HG02623 (cell line): ENCODE measurements around the gene CNTN1.

ENCODE experiments used
- ATAC-seq: cut with Tn5 transposase; IDR thresholded peaks from one replicate; pipeline ENCODE4 v1.9.1; 2021; ENCODE audit warnings: moderate library complexity; ENCODE audit not compliant: unreplicated experiment

The CNTN1 gene

GRCh38 chr12:40691913-40692764 is at the start of gene CNTN1:
CNTN1 (plus strand) TSS chr12:40692439.
- ATAC-seq, result peak; percentile 60

GRCh38 chr12:40643506-40643905 is 48.7 kb upstream of the CNTN1 start:
- no peak for ATAC-seq

- ATAC-seq, result no peak
Measured at GRCh38 chr12:40643976-40644375, 48.3 kb upstream of the CNTN1 start.

- no peak for ATAC-seq
Measured at GRCh38 chr12:40644708-40645107, 47.5 kb upstream of the CNTN1 start.

- ATAC-seq, result no peak
Measured at GRCh38 chr12:40645361-40645760, 46.9 kb upstream of the CNTN1 start.

GRCh38 chr12:40646456-40646855 is 45.8 kb upstream of the CNTN1 start:
- no peak for ATAC-seq

GRCh38 chr12:40646911-40647310 is 45.3 kb upstream of the CNTN1 start:
- no peak for ATAC-seq

GRCh38 chr12:40647651-40648050 is 44.6 kb upstream of the CNTN1 start:
- ATAC-seq, result no peak

GRCh38 chr12:40648519-40648918 is 43.7 kb upstream of the CNTN1 start:
- ATAC-seq, result no peak

- no peak for ATAC-seq
Measured at GRCh38 chr12:40650038-40650704, 42.1 kb upstream of the CNTN1 start.

GRCh38 chr12:40655451-40655850 is 36.8 kb upstream of the CNTN1 start:
- no peak for ATAC-seq

- ATAC-seq, result no peak
Measured at GRCh38 chr12:40662366-40662765, 29.9 kb upstream of the CNTN1 start.

GRCh38 chr12:40663781-40664180 is 28.5 kb upstream of the CNTN1 start:
- no peak for ATAC-seq

GRCh38 chr12:40668099-40668529 is 24.1 kb upstream of the CNTN1 start:
- no peak for ATAC-seq

GRCh38 chr12:40672741-40673271 is 19.4 kb upstream of the CNTN1 start:
- no peak for ATAC-seq

GRCh38 chr12:40681148-40681547 is 11.1 kb upstream of the CNTN1 start:
- ATAC-seq, result no peak

GRCh38 chr12:40684986-40685385 is 7.3 kb upstream of the CNTN1 start:
- no peak for ATAC-seq

GRCh38 chr12:40688085-40688725 is 4.0 kb upstream of the CNTN1 start:
- ATAC-seq, result no peak

GRCh38 chr12:40689576-40689975 is 2.7 kb upstream of the CNTN1 start:
- no peak for ATAC-seq

- ATAC-seq, result no peak
Measured at GRCh38 chr12:40692765-40693206, 547 bp downstream of the CNTN1 start.

- no peak for ATAC-seq
Measured at GRCh38 chr12:40693207-40693821, 1.1 kb downstream of the CNTN1 start.
